Activated T-helper 1 cell treated with anti-CD3 and anti-CD28 coated beads, Interleukin-12 subunit alpha, Interleukin-12 subunit beta, Interleukin-2, Interleukin-4 antibody, amounts not matched to agents 30 ng/mL and 10 ng/mL and 1 ng/mL, durations not matched to agents 14 hours and 24 hours and 36 hours (primary cell): Measurements from ENCODE around the gene PCDHB10. TPM values are rescaled to one million over a fixed set of nuclear protein-coding genes. Genes with fewer than 3 reads are reported as not detected.
"Not testable (repeated sequence)": the region's sequence is repeated elsewhere in the genome, so short reads cannot be mapped to it uniquely, and the experiment has no call there.

Experiments
- DNase-seq: peaks from one replicate; pipeline ENCODE4 v3.0.0; 2021; ENCODE audit warnings: low spot score
- H3K27ac Mint-ChIP-seq: one replicate; pipeline ENCODE4 v1.8.0; 2021; ENCODE audit warnings: mild to moderate bottlenecking, mixed read lengths
- H3K27me3 Mint-ChIP-seq: one replicate; pipeline ENCODE4 v1.8.0; 2022; ENCODE audit warnings: mild to moderate bottlenecking, moderate library complexity, mixed read lengths; ENCODE audit not compliant: insufficient read depth
- H3K36me3 Mint-ChIP-seq: one replicate; pipeline ENCODE4 v1.8.0; 2021; ENCODE audit warnings: low read depth, mixed read lengths
- H3K4me1 Mint-ChIP-seq: one replicate; pipeline ENCODE4 v1.8.0; 2021; ENCODE audit warnings: low read depth, mixed read lengths
- H3K4me3 Mint-ChIP-seq: one replicate; pipeline ENCODE4 v1.8.0; 2021; ENCODE audit warnings: mild to moderate bottlenecking, moderate library complexity, mixed read lengths
- H3K9me3 Mint-ChIP-seq: one replicate; pipeline ENCODE4 v1.8.0; 2021; ENCODE audit warnings: mixed read lengths
- intact Hi-C: fragments of 100-400 bp; cut with micrococcal nuclease; formaldehyde crosslinking; loops from one replicate; pipeline ENCODE4 v1.15.1; 2024
- total RNA-seq: library from RNA; stranded (reverse); gene quantifications from 2 replicates; pipeline ENCODE4 v1.2.3, GENCODE V29; 2022

PCDHB10 gene
- not detected in 2 replicates for total RNA-seq

DNA sequence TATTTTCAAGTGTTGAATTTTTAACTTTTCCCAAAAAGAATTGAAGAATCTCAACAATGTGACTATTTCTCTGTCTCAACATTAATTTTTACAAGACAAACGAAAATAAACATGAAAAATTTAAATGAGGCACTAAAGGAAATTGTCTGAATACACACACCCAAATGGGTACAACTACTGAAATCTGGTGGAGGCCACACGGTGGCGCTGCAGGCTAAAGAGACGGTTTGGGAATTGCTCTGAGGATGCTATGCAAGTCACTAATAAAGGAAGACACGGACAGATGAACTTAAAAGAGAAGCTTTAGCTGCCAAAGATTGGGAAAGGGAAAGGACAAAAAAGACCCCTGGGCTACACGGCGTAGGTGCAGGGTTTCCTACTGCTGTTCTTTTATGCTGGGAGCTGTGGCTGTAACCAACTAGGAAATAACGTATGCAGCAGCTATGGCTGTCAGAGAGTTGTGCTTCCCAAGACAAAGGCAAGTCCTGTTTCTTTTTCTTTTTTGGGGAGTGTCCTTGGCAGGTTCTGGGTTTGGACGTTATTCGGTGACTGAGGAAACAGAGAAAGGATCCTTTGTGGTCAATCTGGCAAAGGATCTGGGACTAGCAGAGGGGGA lies at the start of gene PCDHB10:
TSS of gene PCDHB10 (plus strand) at position 244 of the 616 bp plus-strand sequence. CDS start at position 444, 200 bp downstream.
- Mint-ChIP-seq H3K9me3 (peaks cover 44% of the 10 kb centered on the region), H3K36me3 (no peaks in the 10 kb centered on the region), H3K27me3 (peaks cover 5% of the 10 kb centered on the region), H3K4me3 (no peak within 1 kb of the TSS), H3K27ac (no peak within 1 kb of the TSS), H3K4me1 (no peaks in the 10 kb centered on the region)
- intact Hi-C loops = loop anchor here (10.0 kb wide), 1 partner anchor 363 kb away; no protein-coding TSS in a partner anchor
- DNase-seq = no peak

- H3K27me3 Mint-ChIP-seq = no peaks in the 10 kb centered on the region
- DNase-seq = no peak
- intact Hi-C loops = no loop called here
- no peaks in the 10 kb centered on the region for H3K4me1 Mint-ChIP-seq
- H3K9me3 Mint-ChIP-seq = peaks cover 39% of the 10 kb centered on the region
- no peak within 1 kb of the TSS for H3K4me3 Mint-ChIP-seq
- H3K27ac Mint-ChIP-seq = no peak within 1 kb of the TSS
- H3K36me3 Mint-ChIP-seq = no peaks in the 10 kb centered on the region
Observed at GRCh38 chr5:141149812-141150211, 42.3 kb upstream of the PCDHB10 start, which contains the start of gene PCDHB6. Gene PCDHB6 (plus strand): TSS chr5:141150057. CDS start chr5:141150258, 201 bp downstream.

DNA sequence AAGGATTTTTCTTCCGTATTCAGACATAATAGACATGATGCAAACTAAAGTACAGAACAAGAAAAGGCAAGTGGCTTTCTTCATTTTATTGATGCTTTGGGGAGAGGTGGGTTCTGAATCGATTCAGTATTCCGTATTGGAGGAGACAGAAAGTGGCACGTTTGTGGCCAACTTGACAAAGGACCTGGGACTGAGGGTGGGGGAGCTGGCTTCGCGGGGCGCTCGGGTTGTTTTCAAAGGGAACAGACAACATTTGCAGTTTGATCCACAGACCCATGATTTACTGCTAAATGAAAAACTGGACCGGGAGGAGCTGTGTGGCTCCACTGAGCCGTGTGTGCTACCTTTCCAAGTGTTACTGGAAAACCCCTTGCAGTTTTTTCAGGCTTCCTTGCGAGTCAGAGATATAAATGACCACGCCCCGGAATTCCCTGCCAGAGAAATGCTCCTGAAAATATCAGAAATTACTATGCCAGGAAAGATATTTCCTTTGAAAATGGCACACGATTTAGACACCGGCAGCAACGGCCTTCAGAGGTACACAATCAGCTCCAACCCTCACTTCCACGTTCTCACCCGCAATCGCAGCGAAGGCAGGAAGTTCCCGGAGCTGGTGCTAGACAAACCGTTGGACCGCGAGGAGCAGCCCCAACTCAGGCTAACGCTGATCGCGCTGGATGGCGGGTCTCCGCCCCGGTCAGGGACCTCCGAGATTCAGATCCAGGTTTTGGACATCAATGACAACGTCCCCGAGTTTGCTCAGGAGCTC lies 41.7 kb upstream of the PCDHB10 start:
- no peak for DNase-seq
- H3K9me3 Mint-ChIP-seq = peaks cover 39% of the 10 kb centered on the region
- no peak overlapping the region for H3K27ac Mint-ChIP-seq
- no peak overlapping the region for H3K4me3 Mint-ChIP-seq
- no peaks in the 10 kb centered on the region for H3K27me3 Mint-ChIP-seq
- no peaks in the 10 kb centered on the region for H3K36me3 Mint-ChIP-seq
- H3K4me1 Mint-ChIP-seq = no peaks in the 10 kb centered on the region
- intact Hi-C loops = no loop called here

GRCh38 chr5:141150993-141151325 lies 41.2 kb upstream of the PCDHB10 start:
- Mint-ChIP-seq H3K27ac (no peak overlapping the region), H3K4me3 (no peak overlapping the region), H3K36me3 (no peaks in the 10 kb centered on the region), H3K27me3 (no peaks in the 10 kb centered on the region), H3K9me3 (peaks cover 42% of the 10 kb centered on the region), H3K4me1 (no peaks in the 10 kb centered on the region)
- no peak for DNase-seq
- intact Hi-C loops = no loop called here

DNA sequence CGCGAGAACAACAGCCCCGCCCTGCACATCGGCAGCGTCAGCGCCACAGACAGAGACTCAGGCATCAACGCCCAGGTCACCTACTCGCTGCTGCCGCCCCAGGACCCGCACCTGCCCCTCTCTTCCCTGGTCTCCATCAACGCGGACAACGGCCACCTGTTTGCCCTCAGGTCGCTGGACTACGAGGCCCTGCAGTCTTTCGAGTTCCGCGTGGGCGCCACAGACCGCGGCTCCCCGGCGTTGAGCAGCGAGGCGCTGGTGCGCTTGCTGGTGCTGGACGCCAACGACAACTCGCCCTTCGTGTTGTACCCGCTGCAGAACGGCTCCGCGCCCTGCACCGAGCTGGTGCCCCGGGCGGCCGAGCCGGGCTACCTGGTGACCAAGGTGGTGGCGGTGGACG lies 40.5 kb upstream of the PCDHB10 start:
- H3K36me3 Mint-ChIP-seq, H3K4me1 Mint-ChIP-seq, H3K4me3 Mint-ChIP-seq, H3K27ac Mint-ChIP-seq, H3K27me3 Mint-ChIP-seq, DNase-seq, intact Hi-C loops: not testable (repeated sequence)
- H3K9me3 Mint-ChIP-seq = peaks cover 49% of the 10 kb centered on the region

- H3K27me3 Mint-ChIP-seq, DNase-seq, intact Hi-C loops, H3K27ac Mint-ChIP-seq, H3K4me1 Mint-ChIP-seq, H3K36me3 Mint-ChIP-seq, H3K4me3 Mint-ChIP-seq: not testable (repeated sequence)
- H3K9me3 Mint-ChIP-seq = peaks cover 53% of the 10 kb centered on the region
Observed at GRCh38 chr5:141152096-141152495, 40.1 kb upstream of the PCDHB10 start.

DNA sequence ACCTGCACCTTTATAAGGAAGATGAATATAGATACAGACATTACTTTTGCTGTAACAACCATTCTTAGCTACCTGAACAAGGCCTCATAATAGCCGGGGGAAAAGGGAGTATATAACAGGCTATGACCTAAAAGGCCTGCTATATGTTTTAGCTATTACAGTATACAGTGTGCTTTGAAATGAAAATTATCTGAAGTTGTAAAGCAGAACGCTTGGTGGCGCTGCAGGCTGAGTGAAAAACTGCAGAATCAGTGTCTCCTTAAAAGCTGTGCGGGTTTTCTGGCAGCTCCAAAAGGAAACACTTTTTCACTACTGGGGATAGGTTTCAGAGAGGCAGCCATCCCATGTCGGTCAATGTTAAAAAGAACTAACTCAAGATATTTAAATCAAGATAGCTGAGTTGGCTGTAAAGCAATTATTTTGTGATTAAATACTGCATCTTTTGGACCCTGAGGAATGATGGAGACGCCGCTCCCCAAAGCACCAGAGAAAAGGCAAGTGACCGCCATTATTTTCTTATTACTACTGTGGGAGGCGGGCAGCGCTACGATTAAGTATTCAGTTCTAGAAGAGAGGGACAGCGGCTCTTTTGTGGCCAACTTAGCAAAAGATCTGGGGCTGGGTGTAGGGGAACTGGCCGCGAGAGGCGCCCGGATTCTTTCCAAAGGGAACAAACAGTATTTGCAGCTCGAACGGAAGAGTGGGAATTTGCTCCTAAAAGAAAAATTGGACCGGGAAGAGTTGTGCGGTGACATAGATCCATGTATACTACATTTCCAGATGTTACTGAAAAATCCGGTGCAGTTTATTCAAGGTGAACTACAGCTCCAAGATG lies 36.4 kb upstream of the PCDHB10 start:
- intact Hi-C loops = no loop called here
- no peaks in the 10 kb centered on the region for H3K4me1 Mint-ChIP-seq
- peaks cover 50% of the 10 kb centered on the region for H3K9me3 Mint-ChIP-seq
- H3K27me3 Mint-ChIP-seq = no peaks in the 10 kb centered on the region
- no peak overlapping the region for H3K27ac Mint-ChIP-seq
- H3K36me3 Mint-ChIP-seq = no peaks in the 10 kb centered on the region
- no peak for DNase-seq
- H3K4me3 Mint-ChIP-seq = no peak overlapping the region

DNA sequence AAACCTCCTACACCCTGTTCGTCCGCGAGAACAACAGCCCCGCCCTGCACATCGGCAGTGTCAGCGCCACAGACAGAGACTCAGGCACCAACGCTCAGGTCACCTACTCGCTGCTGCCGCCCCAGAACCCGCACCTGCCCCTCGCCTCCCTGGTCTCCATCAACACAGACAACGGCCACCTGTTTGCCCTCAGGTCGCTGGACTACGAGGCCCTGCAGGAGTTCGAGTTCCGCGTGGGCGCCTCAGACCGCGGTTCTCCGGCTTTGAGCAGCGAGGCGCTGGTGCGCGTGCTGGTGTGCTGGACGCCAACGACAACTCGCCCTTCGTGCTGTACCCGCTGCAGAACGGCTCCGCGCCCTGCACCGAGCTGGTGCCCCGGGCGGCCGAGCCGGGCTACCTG lies 34.8 kb upstream of the PCDHB10 start:
- H3K36me3 Mint-ChIP-seq, intact Hi-C loops, DNase-seq, H3K27ac Mint-ChIP-seq, H3K27me3 Mint-ChIP-seq, H3K4me1 Mint-ChIP-seq, H3K4me3 Mint-ChIP-seq: not testable (repeated sequence)
- peaks cover 48% of the 10 kb centered on the region for H3K9me3 Mint-ChIP-seq

DNA sequence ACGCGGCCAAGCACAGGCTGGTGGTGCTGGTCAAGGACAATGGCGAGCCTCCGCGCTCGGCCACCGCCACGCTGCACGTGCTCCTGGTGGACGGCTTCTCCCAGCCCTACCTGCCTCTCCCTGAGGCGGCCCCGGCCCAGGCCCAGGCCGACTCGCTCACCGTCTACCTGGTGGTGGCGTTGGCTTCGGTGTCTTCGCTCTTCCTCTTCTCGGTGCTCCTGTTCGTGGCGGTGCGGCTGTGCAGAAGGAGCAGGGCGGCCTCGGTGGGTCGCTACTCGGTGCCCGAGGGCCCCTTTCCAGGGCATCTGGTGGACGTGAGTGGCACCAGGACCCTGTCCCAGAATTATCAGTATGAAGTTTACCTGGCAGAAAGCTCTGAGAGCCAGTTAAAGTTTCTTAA lies 34.3 kb upstream of the PCDHB10 start:
- DNase-seq, H3K27ac Mint-ChIP-seq, H3K4me1 Mint-ChIP-seq, H3K36me3 Mint-ChIP-seq, intact Hi-C loops, H3K27me3 Mint-ChIP-seq, H3K4me3 Mint-ChIP-seq: not testable (repeated sequence)
- peaks cover 45% of the 10 kb centered on the region for H3K9me3 Mint-ChIP-seq

- intact Hi-C loops = no loop called here
Observed at GRCh38 chr5:141172381-141173204, 19.6 kb upstream of the PCDHB10 start, which contains the start of gene PCDHB7. Gene PCDHB7 (plus strand): TSS chr5:141172644. CDS start chr5:141172836, 192 bp downstream.

DNA sequence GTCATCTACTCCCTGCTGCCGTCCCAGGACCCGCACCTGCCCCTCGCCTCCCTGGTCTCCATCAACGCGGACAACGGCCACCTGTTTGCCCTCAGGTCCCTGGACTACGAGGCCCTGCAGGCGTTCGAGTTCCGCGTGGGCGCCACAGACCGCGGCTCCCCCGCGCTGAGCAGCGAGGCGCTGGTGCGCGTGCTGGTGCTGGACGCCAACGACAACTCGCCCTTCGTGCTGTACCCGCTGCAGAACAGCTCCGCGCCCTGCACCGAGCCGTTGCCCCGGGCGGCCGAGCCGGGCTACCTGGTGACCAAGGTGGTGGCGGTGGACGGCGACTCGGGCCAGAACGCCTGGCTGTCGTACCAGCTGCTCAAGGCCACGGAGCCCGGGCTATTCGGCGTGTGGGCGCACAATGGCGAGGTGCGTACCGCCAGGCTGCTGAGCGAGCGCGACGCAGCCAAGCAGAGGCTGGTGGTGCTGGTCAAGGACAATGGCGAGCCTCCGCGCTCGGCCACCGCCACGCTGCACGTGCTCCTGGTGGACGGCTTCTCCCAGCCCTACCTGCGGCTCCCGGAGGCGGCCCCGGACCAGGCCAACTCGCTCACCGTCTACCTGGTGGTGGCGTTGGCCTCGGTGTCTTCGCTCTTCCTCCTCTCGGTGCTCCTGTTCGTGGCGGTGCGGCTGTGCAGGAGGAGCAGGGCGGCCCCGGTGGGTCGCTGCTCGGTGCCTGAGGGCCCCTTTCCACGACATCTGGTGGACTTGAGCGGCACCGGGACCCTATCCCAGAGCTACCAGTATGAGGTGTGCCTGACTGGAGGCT lies 17.7 kb upstream of the PCDHB10 start:
- intact Hi-C loops, H3K9me3 Mint-ChIP-seq, H3K4me1 Mint-ChIP-seq: not testable (repeated sequence)

More at GRCh38 chr5:141172381-141173204, 19.6 kb upstream of the PCDHB10 start, which contains the start of gene PCDHB7:
- Mint-ChIP-seq H3K36me3 (no peaks in the 10 kb centered on the region), H3K4me1 (no peaks in the 10 kb centered on the region), H3K9me3 (peaks cover 12% of the 10 kb centered on the region), H3K27me3 (no peaks in the 10 kb centered on the region), H3K27ac (no peak within 1 kb of the TSS), H3K4me3 (no peak within 1 kb of the TSS)
- no peak for DNase-seq

DNA sequence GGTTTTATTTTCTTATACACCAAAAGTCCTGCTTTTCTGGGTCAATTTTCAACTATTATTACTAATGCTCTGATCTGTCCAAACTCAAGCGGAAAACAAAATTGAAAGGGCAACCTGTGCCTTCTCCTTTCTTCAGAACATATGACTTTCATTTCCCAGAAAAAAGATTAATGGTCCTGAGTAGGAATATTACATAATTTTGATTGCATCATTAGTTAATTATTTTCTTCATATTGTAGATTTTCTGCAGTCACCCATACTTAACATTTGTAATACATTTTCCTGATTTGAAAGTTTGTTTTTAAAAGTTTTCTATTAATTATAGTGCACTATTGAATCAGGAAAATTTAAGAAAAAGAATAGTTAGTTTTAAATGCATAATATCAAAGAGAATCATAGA lies 16.2 kb upstream of the PCDHB10 start:
- DNase-seq = no peak
- Mint-ChIP-seq H3K4me3 (no peak overlapping the region), H3K36me3 (no peaks in the 10 kb centered on the region), H3K27ac (no peak overlapping the region), H3K4me1 (no peaks in the 10 kb centered on the region), H3K27me3 (no peaks in the 10 kb centered on the region), H3K9me3 (peaks cover 16% of the 10 kb centered on the region)
- intact Hi-C loops = no loop called here

More for the DNA sequence above, 17.7 kb upstream of the PCDHB10 start:
- H3K36me3 Mint-ChIP-seq, H3K27ac Mint-ChIP-seq, H3K27me3 Mint-ChIP-seq, DNase-seq, H3K4me3 Mint-ChIP-seq: not testable (repeated sequence)
